GM19452 (cell line): ENCODE results near the gene AMACR.
"Not testable (repeated sequence)": the region's sequence is repeated elsewhere in the genome, so short reads cannot be mapped to it uniquely, and the experiment has no call there.

ENCODE experiments used
- ATAC-seq: cut with Tn5 transposase; IDR thresholded peaks from one replicate; pipeline ENCODE4 v1.9.1; 2021; ENCODE audit not compliant: unreplicated experiment

Gene AMACR

DNA sequence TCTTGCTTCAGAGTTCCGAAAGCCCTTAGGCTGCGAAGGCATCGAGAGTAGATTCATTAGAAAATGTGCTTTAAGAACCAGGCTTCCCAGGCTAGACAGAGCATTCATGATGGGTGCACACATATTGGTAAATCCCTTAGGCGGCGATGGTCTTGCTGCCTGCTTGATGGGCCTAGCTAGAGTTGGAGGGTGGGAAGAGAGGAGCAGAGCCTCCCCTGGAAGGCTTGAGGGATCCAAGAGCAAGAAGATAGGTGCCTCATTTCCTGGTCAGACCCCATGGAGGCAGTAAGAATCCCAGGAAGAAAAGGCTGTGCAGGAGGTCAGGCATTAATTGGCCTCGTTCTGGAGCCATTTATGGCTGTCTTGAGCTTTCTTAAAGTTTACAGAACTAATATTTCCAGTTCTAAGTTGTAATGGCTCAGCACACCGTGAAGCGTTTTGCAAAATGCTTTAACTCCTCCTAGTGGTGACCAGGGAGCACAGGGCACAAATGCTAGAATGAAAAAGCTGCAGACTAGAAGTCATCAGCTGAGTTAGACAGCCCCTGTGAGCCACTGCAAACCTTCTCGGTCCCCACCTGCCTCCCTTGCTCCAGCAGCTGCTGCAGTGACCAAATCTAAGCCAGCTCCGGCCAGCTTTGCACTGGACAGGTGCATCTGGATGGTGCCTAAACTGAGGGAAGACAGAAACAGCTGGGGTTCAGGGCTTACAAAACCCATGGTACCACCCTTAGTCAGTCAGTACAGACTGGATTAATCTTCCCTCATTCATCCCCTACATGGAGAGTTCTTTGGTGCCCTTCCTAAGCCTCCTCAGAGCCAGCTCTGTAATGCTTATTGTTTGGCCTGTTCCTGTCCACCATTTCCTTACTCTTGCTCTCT, 38.0 kb downstream of the AMACR start:
- ATAC-seq, result peak; percentile 58

DNA sequence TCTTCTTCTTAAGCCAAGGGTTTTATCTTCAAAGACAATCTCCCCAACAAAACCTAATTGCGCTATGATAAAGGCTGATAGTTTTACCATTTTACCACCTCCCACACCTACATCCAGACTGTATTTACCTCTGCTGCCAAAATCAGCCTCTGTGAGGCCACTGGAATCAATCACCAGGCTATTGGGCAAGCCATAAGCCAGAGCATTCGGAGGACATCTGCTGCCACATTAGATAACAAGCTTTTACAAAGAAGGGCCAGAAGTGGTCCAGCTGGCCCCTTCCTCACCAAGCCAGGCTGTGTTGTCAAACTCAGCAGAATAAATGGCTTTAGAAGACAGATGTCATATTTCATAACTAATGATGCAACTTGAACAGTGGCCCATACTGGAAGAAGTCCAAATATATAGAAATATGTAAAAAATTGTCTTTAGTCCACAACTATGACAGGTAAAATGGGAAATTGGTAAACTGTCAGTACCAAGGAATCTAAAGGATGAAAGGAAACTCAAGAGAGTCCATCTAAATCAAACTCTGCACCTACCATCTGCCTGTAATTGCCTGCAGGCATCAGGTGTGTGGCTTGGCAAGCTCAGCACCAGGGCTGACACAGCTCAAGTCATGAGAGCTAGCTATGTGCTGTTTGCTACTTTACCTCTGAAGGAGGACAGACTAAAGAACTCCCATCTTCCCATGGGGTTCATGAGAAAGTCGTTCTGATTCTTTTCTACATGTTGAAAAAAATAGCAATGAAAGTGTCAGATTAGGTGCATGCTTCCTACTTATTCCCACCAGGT, 39.4 kb downstream of the AMACR start:
- ATAC-seq, result no peak

DNA sequence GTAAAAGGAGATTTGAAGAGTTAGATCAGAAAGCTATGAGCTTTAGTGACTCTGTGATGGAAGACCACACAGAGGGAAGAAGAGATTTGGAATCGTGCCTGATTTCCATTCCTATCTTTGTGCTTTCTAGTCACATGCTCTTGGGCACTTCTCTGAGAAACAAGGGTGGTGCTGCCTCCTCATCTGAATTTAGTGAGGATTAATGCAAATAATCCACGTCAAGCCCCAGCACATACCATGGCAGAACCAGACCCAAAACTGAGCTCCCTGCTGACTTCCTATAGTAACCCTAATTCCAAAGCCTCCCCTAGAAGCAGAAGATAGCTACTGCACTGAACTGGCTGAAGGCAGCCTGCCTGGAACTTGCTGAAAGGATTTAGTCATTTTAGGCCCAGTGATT, 41.0 kb downstream of the AMACR start:
- ATAC-seq, result no peak

DNA sequence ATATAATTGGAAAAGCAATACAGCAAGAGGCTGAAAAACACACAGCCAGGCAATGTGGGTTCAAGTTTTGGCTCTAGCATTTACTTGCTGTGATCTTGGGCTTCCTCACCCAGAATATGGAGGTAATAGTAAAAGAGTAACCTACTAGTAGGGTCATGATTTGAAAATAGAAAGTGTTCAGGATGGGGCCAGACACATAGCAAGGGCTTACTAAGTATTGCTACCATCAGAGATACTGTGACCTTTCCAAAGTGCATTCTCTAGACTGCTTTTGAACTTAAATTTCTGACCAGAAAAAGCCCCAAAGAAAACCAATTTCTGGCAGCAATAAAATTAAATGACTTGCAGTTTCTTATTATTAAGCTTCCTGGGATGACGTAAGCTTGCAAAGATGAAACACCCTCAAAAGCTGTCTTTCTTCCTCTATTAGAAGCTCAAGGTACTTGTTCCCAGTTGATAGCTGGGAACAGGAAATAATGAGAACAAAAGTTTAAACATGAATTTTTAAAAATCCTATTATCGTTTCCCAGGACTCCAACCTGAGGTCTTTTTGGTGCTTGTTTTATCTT, 43.6 kb downstream of the AMACR start:
- ATAC-seq, result no peak

DNA sequence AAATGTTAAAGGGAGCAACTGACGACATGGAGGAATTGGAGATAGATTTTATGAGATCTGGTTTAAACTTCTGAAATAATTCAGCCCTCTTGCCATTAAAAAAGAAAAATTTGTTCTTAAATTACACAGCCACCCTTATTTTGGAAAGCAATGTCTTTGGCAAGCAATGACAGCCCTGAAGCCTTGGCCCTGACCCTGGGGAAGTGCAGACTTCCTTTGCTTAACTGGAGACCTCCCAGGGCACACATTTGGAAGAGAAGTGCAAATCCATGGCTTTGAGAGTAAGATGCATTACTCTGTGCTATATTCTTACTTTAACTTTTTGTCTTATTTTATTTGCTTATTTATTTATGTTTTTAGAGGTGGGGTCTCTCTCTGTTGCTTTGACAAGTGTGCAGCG, 49.7 kb downstream of the AMACR start:
- no peak for ATAC-seq

DNA sequence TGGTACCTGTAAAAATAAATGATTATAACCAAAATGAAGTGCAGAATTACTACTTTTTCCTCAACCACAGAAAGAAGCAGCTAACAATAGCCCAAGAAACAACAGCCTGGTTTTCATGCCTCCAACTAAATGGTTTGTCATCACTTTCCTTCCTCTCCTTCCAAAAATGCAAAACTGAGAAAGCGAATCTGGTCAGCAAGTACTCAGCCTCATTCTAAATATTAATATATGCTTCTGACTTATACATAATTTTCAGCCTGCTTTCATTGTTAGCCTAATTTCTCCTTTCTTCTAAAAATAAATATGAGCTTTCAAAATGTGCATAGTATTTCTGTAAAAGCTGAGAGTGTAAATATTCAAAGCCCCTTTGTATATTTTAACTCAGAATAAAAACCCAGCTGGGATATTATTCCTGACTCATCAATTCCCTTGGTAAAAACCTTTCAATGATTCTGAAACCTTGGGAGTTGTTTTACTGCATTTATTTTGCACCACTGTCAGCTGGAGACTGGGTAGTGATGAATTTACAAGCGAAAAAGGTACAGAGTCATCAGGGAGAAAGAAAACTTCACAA, 50.2 kb downstream of the AMACR start:
- ATAC-seq, result no peak

DNA sequence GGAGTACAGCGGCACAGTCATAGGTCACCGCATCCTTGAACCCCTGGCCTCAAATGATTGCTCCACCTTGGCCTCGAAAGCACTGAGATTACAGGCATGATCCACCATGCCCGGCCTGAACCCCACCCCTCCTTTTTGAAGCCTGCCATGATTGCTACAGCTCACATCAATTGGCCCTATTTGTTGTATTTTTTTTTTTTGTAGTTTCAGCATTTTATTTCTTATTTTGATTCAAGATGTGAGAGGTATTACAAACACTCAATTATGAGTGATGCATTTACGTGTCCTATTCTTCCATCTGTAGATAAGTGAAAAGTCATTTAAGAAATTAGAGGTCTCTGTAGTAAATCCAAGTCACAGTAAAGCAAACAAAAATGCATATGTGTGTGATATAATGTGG, 55.7 kb downstream of the AMACR start:
- ATAC-seq, result not testable (repeated sequence)

DNA sequence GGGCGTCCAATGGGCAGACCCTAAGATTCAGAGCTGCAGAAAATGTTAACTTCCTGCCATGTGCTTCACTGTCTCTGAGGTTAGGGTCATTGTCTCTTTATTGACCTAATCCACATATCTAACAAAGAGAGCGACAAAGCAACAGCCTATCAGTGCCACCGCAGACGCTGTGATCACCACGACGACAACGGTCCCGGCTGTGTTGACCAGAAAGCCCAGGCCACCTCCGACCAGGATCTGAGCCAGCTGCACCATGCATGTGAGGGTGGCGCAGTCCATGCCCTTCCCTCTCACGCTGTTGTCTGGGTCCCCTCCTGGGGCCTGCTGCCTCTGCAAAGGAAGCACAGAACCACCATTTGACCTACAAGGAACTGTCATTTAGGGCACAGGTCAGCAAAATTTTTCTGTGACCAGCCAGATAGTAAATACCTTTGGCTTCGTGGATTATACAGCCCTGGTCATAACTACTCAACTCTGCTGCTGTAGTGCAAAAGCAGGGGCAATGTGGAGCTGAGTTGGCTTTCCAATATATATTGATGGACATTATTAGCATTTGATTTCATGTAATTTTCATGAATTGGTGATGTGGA, 63.2 kb downstream of the AMACR start:
- no peak for ATAC-seq

DNA sequence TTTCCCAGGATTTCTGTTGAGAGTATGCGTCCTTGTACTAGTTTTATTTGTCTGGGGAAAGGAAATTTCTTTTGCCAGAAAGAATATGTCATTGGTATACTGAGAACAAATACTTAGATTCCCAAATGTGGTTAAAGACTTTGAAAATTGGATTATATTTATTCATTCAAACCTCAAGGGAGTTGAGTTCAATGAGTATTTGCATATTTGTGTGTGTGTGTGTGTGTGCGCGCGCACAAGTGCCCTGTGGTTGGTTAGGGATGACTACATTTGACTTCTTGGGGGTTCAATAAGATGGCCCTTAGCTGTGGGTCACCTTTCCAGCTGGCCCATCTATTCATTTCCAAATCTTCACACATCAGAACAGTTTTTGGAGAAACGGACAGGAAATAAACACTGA, 66.8 kb downstream of the AMACR start:
- no peak for ATAC-seq

DNA sequence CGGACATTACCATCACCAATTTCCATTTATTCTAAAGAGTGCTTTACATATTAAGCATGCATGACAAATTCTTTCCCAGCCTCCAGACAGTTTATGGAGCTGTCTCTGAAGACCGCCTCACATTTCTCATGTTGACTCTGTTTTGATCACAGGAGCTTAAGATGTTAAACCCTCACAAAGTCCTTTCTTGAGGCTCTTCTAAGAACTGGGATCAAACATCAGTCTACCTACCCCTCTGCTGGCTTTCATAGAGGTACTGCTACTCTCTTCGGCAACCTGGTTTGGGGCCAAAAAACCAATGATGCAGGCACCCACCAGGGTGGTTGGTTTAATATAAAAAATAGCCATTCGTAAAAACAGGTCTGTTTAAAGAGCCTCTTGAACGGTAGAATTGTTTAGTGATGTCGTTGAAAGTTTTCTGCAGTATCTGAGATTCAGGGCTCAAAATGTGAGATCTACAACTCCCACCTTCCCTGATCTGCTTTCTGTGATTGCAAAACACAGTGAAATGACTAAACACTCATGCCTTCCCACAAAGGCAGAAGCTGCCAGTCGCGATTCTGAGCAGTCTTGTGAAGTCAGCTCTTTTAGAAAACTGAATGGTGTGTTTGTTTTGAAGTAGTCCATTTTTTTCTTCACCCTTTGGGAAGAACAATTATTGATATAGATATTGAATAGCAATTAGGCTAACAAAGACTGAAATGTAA, 68.1 kb downstream of the AMACR start:
- no peak for ATAC-seq

DNA sequence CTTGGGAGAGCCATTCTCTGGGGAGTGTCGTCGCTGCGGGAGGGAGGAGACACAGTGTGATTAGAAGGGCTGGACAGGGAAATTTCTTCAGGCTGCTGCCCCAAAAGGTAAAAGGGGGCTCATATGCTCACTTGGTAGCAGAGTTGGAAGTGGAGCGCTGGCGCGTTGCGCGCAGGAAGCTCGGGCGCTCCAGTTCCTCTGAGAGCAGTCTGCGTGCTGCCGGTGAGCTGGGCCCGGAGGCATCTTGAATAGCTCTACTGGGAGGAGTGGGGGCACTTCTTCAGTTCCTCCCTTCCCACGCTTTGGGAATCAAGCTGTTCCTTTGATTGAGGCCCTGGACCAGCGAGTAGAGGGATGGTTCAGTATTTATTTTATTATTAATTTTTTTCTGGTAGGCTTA, 69.0 kb downstream of the AMACR start:
- no peak for ATAC-seq

DNA sequence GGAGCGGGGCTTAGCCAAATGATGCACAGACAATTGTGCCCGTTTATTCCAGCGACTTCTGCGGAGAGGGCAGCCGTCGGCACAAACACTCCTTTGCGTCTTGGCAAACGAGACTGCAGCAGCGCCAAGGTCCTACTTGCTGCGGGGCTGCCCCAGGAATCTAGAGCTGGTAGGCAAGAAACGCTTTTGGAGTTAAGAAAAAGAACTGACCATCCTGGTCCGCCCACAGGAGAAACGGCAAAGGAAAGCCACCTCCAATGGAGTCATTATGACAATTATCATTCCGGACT, 69.4 kb downstream of the AMACR start:
- ATAC-seq, result no peak

DNA sequence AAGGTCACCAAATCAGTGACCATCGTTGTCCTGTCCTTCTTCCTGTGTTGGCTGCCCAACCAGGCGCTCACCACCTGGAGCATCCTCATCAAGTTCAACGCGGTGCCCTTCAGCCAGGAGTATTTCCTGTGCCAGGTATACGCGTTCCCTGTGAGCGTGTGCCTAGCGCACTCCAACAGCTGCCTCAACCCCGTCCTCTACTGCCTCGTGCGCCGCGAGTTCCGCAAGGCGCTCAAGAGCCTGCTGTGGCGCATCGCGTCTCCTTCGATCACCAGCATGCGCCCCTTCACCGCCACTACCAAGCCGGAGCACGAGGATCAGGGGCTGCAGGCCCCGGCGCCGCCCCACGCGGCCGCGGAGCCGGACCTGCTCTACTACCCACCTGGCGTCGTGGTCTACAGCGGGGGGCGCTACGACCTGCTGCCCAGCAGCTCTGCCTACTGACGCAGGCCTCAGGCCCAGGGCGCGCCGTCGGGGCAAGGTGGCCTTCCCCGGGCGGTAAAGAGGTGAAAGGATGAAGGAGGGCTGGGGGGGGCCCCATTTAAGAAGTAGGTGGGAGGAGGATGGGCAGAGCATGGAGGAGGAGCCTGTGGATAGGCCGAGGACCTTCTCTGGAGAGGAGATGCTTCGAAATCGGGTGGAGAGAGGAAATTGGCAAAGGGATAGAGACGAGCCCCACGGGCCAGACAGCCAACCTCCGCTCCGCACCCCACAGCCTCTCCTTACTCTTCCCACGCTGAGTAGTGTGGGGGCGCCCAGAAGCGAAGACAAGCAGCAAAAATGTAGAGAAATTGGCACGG, 69.9 kb downstream of the AMACR start:
- ATAC-seq, result no peak

DNA sequence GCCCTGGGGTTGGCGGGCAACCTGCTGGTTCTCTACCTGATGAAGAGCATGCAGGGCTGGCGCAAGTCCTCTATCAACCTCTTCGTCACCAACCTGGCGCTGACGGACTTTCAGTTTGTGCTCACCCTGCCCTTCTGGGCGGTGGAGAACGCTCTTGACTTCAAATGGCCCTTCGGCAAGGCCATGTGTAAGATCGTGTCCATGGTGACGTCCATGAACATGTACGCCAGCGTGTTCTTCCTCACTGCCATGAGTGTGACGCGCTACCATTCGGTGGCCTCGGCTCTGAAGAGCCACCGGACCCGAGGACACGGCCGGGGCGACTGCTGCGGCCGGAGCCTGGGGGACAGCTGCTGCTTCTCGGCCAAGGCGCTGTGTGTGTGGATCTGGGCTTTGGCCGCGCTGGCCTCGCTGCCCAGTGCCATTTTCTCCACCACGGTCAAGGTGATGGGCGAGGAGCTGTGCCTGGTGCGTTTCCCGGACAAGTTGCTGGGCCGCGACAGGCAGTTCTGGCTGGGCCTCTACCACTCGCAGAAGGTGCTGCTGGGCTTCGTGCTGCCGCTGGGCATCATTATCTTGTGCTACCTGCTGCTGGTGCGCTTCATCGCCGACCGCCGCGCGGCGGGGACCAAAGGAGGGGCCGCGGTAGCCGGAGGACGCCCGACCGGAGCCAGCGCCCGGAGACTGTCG, 70.7 kb downstream of the AMACR start:
- no peak for ATAC-seq

DNA sequence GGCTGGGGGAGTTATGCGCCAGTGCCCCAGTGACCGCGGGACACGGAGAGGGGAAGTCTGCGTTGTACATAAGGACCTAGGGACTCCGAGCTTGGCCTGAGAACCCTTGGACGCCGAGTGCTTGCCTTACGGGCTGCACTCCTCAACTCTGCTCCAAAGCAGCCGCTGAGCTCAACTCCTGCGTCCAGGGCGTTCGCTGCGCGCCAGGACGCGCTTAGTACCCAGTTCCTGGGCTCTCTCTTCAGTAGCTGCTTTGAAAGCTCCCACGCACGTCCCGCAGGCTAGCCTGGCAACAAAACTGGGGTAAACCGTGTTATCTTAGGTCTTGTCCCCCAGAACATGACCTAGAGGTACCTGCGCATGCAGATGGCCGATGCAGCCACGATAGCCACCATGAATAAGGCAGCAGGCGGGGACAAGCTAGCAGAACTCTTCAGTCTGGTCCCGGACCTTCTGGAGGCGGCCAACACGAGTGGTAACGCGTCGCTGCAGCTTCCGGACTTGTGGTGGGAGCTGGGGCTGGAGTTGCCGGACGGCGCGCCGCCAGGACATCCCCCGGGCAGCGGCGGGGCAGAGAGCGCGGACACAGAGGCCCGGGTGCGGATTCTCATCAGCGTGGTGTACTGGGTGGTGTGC, 71.4 kb downstream of the AMACR start, which contains the start of gene RXFP3:
RXFP3 (plus strand) TSS at position 6 of the 636 bp plus-strand sequence; CDS start at position 361, 355 bp downstream.
- ATAC-seq, result no peak
